K562 (cell line): ENCODE results near the gene ZFAND6. TPM values are rescaled to one million over a fixed set of nuclear protein-coding genes. Genes with fewer than 3 reads are reported as not detected.

Source experiments
- EGR1 ChIP-seq: fragments of 450-650 bp; conservative IDR thresholded peaks from 2 replicates; pipeline ENCODE4 v1.6.1; 2017; ENCODE audit warnings: mild to moderate bottlenecking
- MAFK ChIP-seq: IDR thresholded peaks from 2 replicates; pipeline ENCODE4 v1.6.1; 2011; ENCODE audit warnings: low read length, improper control_type of control experiment
- NCOA4 ChIP-seq: fragments of 450-650 bp; IDR thresholded peaks from 2 replicates; pipeline ENCODE4 v1.6.1; 2018; ENCODE audit warnings: mild to moderate bottlenecking; ENCODE audit not compliant: partially characterized antibody
- RBM14 ChIP-seq: fragments of 200-400 bp; formaldehyde crosslinking; IDR thresholded peaks from 2 replicates; pipeline ENCODE4 v1.6.1; 2018; ENCODE audit warnings: low read depth, mild to moderate bottlenecking, low read length, moderate library complexity, borderline replicate concordance; ENCODE audit not compliant: insufficient read depth
- SLC30A9 ChIP-seq: fragments of 250-450 bp; sonication (Bioruptor Pico); IDR thresholded peaks from 2 replicates; pipeline ENCODE4 v1.8.0; 2022; ENCODE audit warnings: mild to moderate bottlenecking, moderate library complexity
- YBX1 ChIP-seq: fragments of 450-650 bp; IDR thresholded peaks from 2 replicates; pipeline ENCODE4 v1.7.1; 2016; ENCODE audit warnings: mild to moderate bottlenecking
- YY1 ChIP-seq, 3 experiments: IDR thresholded peaks; 2 replicates each; pipeline ENCODE4 v1.6.1; 2011; ENCODE audit warnings: low read length in 2 of 3, mild to moderate bottlenecking in 2 of 3, moderate library complexity in 2 of 3, borderline replicate concordance in 1 of 3, control low read depth in 1 of 3, low read depth in 1 of 3; ENCODE audit not compliant: insufficient read depth in 3 of 3, insufficient replicate concordance in 2 of 3, control insufficient read depth in 1 of 3, insufficient read length in 1 of 3; ENCODE audit errors: extremely low read depth in 1 of 3
- ZNF408 ChIP-seq: fragments of 250-450 bp; sonication (Bioruptor Pico); IDR thresholded peaks from 2 replicates; pipeline ENCODE4 v1.4.0; 2020; ENCODE audit warnings: low read depth, mild to moderate bottlenecking, moderate library complexity
- polyA plus RNA-seq, 8 experiments: library from polyadenylated mRNA; depleted of rRNA in 4 of 8; stranded (reverse) in 5 of 8; unstranded in 3 of 8; fragments of >200 nt; fragmentation: Nextera tagmentation in 2 of 8; fragmentation: Illumina TruSeq in 1 of 8; extraction: Ambion mirVana in 2 of 8; extraction: Trizol in 1 of 8; gene quantifications; 2 replicates each; pipeline versions ENCODE4 v1.2.1 to v1.2.3, GENCODE V29; 2011 to 2014; ENCODE audit warnings: inconsistent platforms in 1 of 8, missing spikeins in 1 of 8
- total RNA-seq, 7 experiments: library from RNA; depleted of rRNA in 6 of 7; stranded (reverse); fragments of >200 nt in 6 of 7; fragmentation: Illumina TruSeq in 2 of 7; extraction: Trizol in 2 of 7; gene quantifications; 2 replicates each; pipeline versions ENCODE4 v1.2.1 to v1.2.3, GENCODE V29; 2011 to 2021; ENCODE audit warnings: low replicate concordance in 1 of 7
- TF ChIP-seq, protein P1 (sequence below): fragments of 450-650 bp; conservative IDR thresholded peaks from 2 replicates; pipeline ENCODE4 v1.6.1; 2016; ENCODE audit warnings: missing genetic modification characterization, low read depth, mild to moderate bottlenecking, control low read depth, missing compliant biosample characterization
- TF ChIP-seq, protein P2 (sequence below): fragments of 450-650 bp; IDR thresholded peaks from 2 replicates; pipeline ENCODE4 v1.6.1; 2016; ENCODE audit warnings: mild to moderate bottlenecking, moderate library complexity

ZFAND6 gene
- total and polyA plus RNA-seq, 9 of the 15 experiments (the other 6 are each of a cell fraction or from before 2014, with no cell fraction given), result 53.9 to 206 (median 88.9) TPM

GRCh38 chr15:80058851-80059785 is at the start of gene ZFAND6 (continued):
- TF ChIP-seq, protein P1, sequence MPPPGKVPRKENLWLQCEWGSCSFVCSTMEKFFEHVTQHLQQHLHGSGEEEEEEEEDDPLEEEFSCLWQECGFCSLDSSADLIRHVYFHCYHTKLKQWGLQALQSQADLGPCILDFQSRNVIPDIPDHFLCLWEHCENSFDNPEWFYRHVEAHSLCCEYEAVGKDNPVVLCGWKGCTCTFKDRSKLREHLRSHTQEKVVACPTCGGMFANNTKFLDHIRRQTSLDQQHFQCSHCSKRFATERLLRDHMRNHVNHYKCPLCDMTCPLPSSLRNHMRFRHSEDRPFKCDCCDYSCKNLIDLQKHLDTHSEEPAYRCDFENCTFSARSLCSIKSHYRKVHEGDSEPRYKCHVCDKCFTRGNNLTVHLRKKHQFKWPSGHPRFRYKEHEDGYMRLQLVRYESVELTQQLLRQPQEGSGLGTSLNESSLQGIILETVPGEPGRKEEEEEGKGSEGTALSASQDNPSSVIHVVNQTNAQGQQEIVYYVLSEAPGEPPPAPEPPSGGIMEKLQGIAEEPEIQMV, result no peak
- TF ChIP-seq ZNF408 (CRISPR knock-in tag) (no peak), RBM14 (no peak), NCOA4 (no peak), EGR1 (no peak), MAFK (no peak), YBX1 (no peak), YY1 (IDR thresholded peaks at IDR 0.05; ENCODE audit: borderline replicate concordance in 1 of 3, control insufficient read depth in 1 of 3, extremely low read depth in 1 of 3, insufficient read depth in 3 of 3, insufficient read length in 1 of 3, insufficient replicate concordance in 2 of 3, low read depth in 1 of 3, low read length in 2 of 3) (no peak), SLC30A9 (no peak)
- TF ChIP-seq, protein P2, sequence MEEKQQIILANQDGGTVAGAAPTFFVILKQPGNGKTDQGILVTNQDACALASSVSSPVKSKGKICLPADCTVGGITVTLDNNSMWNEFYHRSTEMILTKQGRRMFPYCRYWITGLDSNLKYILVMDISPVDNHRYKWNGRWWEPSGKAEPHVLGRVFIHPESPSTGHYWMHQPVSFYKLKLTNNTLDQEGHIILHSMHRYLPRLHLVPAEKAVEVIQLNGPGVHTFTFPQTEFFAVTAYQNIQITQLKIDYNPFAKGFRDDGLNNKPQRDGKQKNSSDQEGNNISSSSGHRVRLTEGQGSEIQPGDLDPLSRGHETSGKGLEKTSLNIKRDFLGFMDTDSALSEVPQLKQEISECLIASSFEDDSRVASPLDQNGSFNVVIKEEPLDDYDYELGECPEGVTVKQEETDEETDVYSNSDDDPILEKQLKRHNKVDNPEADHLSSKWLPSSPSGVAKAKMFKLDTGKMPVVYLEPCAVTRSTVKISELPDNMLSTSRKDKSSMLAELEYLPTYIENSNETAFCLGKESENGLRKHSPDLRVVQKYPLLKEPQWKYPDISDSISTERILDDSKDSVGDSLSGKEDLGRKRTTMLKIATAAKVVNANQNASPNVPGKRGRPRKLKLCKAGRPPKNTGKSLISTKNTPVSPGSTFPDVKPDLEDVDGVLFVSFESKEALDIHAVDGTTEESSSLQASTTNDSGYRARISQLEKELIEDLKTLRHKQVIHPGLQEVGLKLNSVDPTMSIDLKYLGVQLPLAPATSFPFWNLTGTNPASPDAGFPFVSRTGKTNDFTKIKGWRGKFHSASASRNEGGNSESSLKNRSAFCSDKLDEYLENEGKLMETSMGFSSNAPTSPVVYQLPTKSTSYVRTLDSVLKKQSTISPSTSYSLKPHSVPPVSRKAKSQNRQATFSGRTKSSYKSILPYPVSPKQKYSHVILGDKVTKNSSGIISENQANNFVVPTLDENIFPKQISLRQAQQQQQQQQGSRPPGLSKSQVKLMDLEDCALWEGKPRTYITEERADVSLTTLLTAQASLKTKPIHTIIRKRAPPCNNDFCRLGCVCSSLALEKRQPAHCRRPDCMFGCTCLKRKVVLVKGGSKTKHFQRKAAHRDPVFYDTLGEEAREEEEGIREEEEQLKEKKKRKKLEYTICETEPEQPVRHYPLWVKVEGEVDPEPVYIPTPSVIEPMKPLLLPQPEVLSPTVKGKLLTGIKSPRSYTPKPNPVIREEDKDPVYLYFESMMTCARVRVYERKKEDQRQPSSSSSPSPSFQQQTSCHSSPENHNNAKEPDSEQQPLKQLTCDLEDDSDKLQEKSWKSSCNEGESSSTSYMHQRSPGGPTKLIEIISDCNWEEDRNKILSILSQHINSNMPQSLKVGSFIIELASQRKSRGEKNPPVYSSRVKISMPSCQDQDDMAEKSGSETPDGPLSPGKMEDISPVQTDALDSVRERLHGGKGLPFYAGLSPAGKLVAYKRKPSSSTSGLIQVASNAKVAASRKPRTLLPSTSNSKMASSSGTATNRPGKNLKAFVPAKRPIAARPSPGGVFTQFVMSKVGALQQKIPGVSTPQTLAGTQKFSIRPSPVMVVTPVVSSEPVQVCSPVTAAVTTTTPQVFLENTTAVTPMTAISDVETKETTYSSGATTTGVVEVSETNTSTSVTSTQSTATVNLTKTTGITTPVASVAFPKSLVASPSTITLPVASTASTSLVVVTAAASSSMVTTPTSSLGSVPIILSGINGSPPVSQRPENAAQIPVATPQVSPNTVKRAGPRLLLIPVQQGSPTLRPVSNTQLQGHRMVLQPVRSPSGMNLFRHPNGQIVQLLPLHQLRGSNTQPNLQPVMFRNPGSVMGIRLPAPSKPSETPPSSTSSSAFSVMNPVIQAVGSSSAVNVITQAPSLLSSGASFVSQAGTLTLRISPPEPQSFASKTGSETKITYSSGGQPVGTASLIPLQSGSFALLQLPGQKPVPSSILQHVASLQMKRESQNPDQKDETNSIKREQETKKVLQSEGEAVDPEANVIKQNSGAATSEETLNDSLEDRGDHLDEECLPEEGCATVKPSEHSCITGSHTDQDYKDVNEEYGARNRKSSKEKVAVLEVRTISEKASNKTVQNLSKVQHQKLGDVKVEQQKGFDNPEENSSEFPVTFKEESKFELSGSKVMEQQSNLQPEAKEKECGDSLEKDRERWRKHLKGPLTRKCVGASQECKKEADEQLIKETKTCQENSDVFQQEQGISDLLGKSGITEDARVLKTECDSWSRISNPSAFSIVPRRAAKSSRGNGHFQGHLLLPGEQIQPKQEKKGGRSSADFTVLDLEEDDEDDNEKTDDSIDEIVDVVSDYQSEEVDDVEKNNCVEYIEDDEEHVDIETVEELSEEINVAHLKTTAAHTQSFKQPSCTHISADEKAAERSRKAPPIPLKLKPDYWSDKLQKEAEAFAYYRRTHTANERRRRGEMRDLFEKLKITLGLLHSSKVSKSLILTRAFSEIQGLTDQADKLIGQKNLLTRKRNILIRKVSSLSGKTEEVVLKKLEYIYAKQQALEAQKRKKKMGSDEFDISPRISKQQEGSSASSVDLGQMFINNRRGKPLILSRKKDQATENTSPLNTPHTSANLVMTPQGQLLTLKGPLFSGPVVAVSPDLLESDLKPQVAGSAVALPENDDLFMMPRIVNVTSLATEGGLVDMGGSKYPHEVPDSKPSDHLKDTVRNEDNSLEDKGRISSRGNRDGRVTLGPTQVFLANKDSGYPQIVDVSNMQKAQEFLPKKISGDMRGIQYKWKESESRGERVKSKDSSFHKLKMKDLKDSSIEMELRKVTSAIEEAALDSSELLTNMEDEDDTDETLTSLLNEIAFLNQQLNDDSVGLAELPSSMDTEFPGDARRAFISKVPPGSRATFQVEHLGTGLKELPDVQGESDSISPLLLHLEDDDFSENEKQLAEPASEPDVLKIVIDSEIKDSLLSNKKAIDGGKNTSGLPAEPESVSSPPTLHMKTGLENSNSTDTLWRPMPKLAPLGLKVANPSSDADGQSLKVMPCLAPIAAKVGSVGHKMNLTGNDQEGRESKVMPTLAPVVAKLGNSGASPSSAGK, result peak; percentile 79
